AG10803 (cell line): ENCODE results near the gene MASP1.
A peak's percentile ranks its signal among the peaks of the same experiment; 100 is the strongest.

Source experiments
- DNase-seq: peaks from one replicate; pipeline ENCODE4 v3.0.0; 2010; ENCODE audit warnings: low read depth
- H3K4me3 ChIP-seq: 2 replicates; pipeline ENCODE4 v1.5.1; 2011; ENCODE audit warnings: mild to moderate bottlenecking, low read length, control low read depth
- CTCF ChIP-seq: conservative IDR thresholded peaks from 2 replicates; pipeline ENCODE4 v1.5.1; 2011; ENCODE audit warnings: mild to moderate bottlenecking, low read length, control low read depth, inconsistent platforms

MASP1 gene

DNA sequence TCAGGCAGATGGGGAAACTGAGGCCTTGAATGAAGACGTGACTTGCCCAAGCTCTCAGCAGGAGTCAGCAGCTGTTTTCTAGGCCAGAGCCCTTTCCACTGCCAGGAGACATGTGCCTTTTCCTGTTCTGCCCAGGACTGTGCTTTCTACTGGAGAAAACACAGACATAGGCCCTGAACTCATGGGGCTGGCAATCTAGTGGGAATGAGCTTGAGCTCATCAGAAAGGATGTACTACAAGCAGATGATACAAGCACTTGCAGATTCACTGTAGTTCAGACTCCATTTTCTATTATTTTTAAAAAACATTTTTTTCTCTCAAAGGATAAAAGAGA is 14.4 kb downstream of the MASP1 start:
- TF ChIP-seq CTCF: no peak
- DNase-seq: no peak
- no peak overlapping the region for H3K4me3 ChIP-seq

DNA sequence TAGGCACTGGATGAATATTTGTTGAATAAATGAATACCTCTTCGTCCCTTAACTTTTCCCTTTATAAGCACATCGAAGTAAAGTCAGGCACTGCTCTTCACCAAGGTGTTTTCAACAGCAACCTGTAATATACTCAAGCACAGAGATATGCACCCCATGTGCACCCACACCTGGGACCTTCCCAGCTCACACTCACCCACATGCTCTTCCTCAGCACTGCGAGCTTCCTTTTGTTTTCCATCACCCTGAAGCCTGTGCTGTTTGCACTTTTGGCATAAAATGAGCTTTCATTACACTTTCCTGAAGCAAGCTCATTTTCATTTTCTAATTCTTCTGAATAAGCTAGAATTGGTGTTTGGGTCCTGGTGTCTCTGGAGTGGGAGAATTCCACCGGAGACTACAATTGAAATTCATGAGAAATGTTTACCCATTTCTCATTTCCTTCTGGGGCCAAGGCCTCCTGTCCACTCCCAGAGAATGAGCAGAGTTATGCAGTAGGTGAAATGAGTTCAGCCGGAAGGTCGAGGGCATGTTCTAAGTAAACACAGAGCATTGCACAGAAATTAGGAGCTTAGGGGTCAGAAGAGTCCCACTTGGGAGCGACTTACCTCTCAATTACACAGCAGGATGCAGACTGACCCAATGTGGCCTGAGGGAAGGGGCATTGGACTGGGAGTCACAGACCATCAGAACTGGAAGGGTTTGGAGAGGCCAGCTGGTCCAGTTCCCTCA is 15.0 kb downstream of the MASP1 start:
- no peak overlapping the region for H3K4me3 ChIP-seq
- no peak for DNase-seq
- TF ChIP-seq CTCF: no peak

- no peak for DNase-seq
These were observed 16.6 kb downstream of the MASP1 start for GRCh38 chr3:187274977-187275338.

DNA sequence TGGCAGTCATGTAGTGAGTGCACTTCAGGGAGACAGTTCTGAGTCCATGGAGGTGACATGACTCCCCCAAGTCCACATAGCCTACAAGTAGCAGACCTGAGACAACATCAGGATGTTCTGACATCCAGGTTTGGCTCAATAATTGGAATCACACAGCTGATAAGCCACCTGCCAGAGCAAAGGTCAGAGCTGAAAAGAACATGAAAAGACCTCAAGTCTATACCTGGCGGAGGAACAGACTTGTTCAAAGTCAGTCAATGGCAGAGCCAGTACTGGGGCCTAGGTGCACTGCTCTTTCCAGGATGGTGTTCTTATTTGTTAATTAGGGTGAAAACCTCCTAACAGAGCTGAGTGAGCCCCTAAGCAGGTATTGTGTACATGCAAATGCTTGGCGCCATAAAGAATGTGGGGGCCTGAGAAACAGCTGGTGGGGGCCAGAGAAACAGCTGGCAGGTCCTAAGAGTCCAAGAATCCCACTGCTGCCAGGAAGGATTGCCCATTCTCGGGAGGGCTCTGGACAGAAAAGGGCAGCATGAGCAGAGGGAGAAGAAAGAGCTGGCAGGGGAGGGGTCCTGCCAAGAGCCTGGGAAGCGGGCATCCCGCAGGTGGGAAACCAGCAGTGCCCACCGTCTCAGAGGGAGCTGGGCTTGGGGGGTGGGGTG is 17.1 kb downstream of the MASP1 start:
- H3K4me3 ChIP-seq: no peak overlapping the region
- TF ChIP-seq CTCF: no peak
- no peak for DNase-seq

More at GRCh38 chr3:187274977-187275338, 16.6 kb downstream of the MASP1 start:
- no peak overlapping the region for H3K4me3 ChIP-seq
- no peak for TF ChIP-seq CTCF

DNA sequence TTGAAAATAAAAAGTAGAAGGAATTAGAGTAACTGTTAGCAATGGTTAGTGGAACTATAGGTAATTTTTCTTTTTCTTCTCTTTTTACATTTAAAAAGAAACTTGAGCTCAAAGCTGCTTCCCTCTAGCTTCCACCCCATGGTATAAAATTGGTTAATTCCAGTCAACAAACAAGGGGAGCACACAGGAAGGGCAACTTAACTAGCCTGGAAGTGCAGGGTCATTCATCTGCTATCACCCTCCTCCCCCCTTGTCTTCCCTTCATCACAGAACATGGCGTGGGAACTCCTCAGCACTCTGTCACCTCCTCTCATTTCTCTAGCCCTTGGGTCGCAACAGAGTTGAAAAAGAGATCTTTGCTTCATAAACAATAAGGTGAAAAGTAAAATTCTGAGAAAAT is 20.0 kb downstream of the MASP1 start:
- TF ChIP-seq CTCF: no peak
- DNase-seq: no peak
- H3K4me3 ChIP-seq: no peak overlapping the region

DNA sequence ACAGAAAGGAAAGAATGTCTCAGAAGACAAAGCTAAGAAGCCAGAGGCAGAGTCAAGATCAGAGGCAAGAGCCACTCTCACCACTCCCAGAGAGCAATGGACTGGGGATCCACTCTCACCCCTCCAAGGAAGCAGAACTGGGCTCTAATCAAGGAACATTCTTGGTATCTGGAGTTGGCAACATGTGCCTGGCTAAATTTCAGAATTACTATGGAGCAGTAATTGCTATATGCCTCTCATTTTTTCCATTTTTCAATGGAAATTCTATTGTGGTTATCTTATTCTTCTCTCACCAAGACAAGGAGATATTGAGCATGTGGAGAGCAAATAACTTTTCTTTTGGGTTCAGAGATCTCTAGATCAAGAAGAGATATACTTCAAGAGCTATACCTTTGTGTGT is 22.1 kb downstream of the MASP1 start:
- TF ChIP-seq CTCF: no peak
- no peak for DNase-seq
- H3K4me3 ChIP-seq: no peak overlapping the region

DNA sequence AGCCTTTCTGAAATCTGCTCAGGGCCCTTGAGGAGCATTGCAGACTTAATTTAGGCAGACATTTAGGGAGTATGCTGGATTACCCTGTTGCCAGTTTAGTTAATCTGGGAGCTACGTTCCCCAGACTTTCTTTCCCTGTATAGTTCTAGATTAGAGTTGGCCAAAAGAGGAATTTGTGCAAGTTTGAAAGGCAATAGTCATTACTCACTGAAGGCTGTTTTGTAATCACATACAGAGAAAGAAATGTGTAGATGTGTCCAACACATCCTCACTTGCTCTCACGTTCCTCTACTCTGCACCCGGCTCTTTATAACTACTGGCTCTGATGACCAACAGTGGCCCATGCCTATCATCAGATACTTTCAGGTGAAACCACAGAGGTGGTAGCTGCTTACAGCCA is 24.2 kb downstream of the MASP1 start:
- TF ChIP-seq CTCF: no peak

More for the DNA sequence above, 24.2 kb downstream of the MASP1 start:
- no peak overlapping the region for H3K4me3 ChIP-seq
- DNase-seq: peak; percentile 10
